GM21423 (cell line): ENCODE data around the gene VAV2.

Source experiments
- ATAC-seq: cut with Tn5 transposase; IDR thresholded peaks from one replicate; pipeline ENCODE4 v1.9.1; 2021; ENCODE audit warnings: mild to moderate bottlenecking, moderate library complexity; ENCODE audit not compliant: unreplicated experiment

The VAV2 gene

GRCh38 chr9:133982971-133983720 is 9.0 kb downstream of the VAV2 start:
- no peak for ATAC-seq

GRCh38 chr9:133981958-133982681 is 10.0 kb downstream of the VAV2 start:
- no peak for ATAC-seq

- no peak for ATAC-seq
Measured at GRCh38 chr9:133981589-133981957, 10.6 kb downstream of the VAV2 start.

DNA sequence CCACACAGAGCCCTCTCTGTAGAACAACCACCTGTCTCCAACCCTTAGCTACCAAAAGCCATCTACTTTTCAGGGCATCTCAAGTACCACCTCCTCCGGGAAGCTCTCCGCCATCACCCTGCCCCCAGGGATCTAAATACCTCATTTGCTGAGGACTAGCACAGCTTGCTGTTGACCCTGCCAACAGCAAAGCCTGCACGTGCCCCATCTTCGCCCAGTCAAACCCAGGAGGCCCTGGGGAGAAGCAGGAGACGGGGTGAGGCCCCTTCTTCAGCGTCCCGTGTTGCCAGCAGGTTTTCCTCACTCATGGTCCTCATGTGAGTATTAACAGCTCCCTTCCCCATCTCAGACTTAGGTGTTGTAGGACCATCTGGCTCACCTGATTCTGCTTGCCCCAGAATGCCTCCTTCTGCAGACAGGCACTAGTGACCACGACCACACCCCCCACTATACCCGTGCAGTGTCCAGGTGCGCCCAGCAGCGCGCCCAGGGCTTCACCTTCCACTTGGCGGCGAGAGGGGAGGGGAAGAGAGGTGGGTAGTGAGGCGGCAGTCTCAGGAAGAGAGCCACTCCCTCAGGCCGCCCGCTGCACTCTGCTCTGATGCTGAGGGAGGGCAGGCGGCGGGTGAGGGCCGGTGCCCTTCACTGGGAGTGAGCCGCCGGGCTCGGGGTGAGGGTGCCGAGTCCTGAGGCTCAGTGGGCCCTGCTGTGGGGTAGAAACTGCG is 11.1 kb downstream of the VAV2 start:
- ATAC-seq = no peak

- no peak for ATAC-seq
Measured at GRCh38 chr9:133979921-133980863, 11.9 kb downstream of the VAV2 start.

- peak; percentile 66 for ATAC-seq
Measured at GRCh38 chr9:133979273-133979920, 12.7 kb downstream of the VAV2 start.

- no peak for ATAC-seq
Measured at GRCh38 chr9:133978899-133979272, 13.2 kb downstream of the VAV2 start.

- ATAC-seq = no peak
Measured at GRCh38 chr9:133978226-133978898, 13.8 kb downstream of the VAV2 start.

- no peak for ATAC-seq
Measured at GRCh38 chr9:133977421-133978201, 14.5 kb downstream of the VAV2 start.

DNA sequence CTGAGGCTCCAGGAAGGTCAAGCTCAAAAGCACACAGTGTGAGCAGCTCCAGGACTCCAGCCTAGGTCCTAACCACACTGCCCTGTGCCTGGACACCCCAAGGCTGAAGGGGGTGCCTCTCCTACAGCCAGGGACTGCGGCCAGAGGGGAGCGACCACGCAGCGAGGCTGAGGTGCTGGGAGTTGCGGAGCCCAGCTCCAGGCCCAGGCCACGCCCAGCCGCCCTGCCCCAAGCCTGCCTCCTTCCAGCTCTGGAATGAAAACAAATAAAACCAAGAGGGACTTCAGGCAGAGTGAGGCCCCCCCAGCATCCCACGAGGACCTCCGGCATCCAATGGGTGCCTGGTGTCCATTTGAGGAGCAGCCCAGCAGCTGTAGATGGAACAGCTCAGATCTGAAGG is 15.2 kb downstream of the VAV2 start:
- ATAC-seq = no peak

- ATAC-seq = no peak
Measured at GRCh38 chr9:133976191-133976861, 15.8 kb downstream of the VAV2 start.

DNA sequence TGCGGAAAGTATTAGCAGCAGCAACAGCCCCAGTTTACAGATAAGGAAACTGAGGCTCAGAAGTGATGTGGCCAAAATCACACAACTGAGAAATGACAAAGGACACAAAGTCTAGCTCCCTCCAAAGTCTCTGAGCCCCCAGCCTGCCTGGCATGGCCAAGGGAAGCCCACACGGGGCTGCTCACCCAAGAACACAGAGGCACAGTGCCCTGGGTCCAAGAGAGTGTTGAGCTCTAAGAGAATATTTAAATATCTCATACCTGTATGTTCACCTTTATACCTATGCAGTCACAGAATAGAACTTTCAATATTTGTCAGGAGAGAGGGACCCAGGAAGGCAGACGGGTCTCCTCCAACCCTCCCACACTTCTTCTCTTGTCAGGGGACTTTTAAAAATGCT is 16.6 kb downstream of the VAV2 start:
- ATAC-seq = no peak

DNA sequence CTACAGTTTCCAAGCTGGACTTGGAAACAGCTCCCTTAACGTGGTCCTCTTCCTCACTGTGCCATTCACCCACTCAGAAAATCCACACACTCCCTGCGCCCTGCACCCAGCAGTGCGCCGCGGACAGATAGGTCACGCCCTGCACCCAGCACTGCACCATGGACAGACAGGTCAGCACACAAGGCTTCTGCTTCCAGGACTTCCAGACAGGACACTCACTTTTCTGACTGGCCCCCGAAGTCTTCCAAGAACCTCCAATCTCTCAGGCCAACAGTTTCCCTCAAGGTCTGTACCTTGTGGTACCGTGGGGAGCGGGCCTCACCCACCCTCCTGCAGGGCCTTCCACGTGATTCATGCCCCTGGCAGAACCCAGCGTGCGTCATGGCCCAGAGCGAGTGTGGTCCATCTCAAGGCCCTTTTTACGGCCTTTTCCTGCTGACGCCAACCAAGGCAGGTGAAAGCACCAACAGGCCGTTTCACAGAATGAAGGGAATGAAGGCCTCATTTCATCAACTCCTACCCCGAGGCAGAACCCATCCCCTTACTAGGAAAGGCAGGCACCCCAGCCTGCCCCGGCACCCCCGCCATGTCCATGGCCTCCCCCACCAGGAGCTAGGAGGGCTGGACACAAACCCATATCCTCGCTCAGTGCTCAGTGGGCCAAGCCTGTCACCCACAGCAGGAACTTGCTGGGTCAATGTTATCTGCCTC is 17.3 kb downstream of the VAV2 start:
- ATAC-seq = no peak

DNA sequence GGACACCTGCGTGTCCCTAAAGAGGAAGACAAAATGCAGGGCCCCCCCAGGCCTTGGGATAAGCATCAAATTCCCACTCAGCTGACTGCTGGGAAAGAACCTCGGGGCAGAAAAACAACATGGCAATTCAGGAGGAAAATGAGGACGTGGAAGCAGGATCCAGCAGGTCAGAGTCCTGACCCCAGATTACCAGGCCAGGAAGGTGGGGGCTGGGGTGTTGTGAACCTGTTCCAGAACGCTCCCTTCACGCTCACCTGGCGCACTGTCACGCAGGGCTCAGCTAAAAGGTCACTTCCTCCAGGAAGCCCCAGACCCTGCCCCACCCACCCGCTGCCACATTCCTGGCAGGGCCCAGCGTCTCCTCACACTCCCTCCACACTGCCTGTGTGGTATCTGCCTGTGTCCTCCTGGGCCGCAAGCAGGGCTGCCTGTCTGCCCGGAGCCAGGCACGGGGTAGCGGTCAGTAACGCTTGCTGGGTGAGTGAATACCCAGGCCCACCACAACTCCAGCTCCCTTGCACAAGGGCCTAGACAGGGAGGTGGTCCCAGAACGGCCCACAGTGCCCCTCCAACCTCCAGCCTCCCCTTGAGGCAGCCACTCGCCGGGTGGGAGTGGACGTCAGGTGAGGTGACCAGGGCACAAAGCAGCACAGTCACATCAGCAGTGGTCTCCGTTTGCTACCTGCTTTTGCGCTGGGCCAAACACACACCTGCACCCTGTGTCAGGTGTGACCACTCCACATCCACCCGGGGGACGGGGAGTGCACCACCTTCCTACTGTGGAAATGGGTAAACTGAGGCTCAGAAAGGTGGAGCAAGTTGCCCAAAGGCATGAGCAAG is 18.1 kb downstream of the VAV2 start:
- no peak for ATAC-seq

GRCh38 chr9:133973111-133973790 is 18.9 kb downstream of the VAV2 start:
- ATAC-seq = no peak
